PC-9 (cell line): Measurements from ENCODE around the gene DUSP2. TPM values are rescaled to one million over a fixed set of nuclear protein-coding genes. Genes with fewer than 3 reads are reported as not detected.

Experiments
- BruUV-seq: library from RNA; stranded (reverse); fragments of 400-500 nt; replicated peaks from 2 replicates; lab custom pipeline; 2021; lab: Mats Ljungman, UMichigan
- CTCF ChIA-PET: fragments of 300-600 bp; sonication (Branson Sonifier 250); formaldehyde crosslinking; loops from one replicate; lab custom pipeline; 2022; ENCODE audit warnings: antibody characterized with exemption; lab: Charles Lee
- POLR2A ChIA-PET: fragments of 300-600 bp; sonication (Branson Sonifier 250); formaldehyde crosslinking; loops from one replicate; lab custom pipeline; 2022; ENCODE audit warnings: antibody characterized with exemption; ENCODE audit not compliant: unreplicated experiment; lab: Charles Lee
- DNase-seq, 2 experiments: peaks; one replicate each; pipeline versions ENCODE4 v3.0.0 to v3.0.0-alpha.2; 2015 to 2022; ENCODE audit warnings: mixed read lengths in 1 of 2
- H2AFZ ChIP-seq: fragments of 200-600 bp; sonication (generic); 2 replicates; pipeline ENCODE4 v1.8.1; 2017; ENCODE audit warnings: antibody characterized with exemption
- H3F3A ChIP-seq: fragments of 200-600 bp; sonication (generic); 2 replicates; pipeline ENCODE4 v1.8.1; 2017; ENCODE audit warnings: antibody characterized with exemption, mild to moderate bottlenecking, low read depth; ENCODE audit not compliant: insufficient read depth
- H3K27ac ChIP-seq: fragments of 200-600 bp; sonication (generic); 2 replicates; pipeline ENCODE4 v1.6.1; 2016; ENCODE audit warnings: mixed run types
- H3K27me3 ChIP-seq: fragments of 200-600 bp; sonication (generic); 2 replicates; pipeline ENCODE4 v1.6.1; 2016; ENCODE audit warnings: low read depth, mixed run types; ENCODE audit not compliant: insufficient read depth
- H3K36me3 ChIP-seq: fragments of 200-600 bp; sonication (generic); 2 replicates; pipeline ENCODE4 v1.6.1; 2016; ENCODE audit warnings: low read depth, mixed run types
- H3K4me1 ChIP-seq: fragments of 200-600 bp; sonication (generic); replicated peaks from 2 replicates; pipeline ENCODE4 v1.6.1; 2016; ENCODE audit warnings: mixed run types; ENCODE audit not compliant: insufficient read depth
- H3K4me2 ChIP-seq: fragments of 200-600 bp; sonication (generic); 2 replicates; pipeline ENCODE4 v1.6.1; 2017; ENCODE audit warnings: mixed run types
- H3K4me3 ChIP-seq: fragments of 200-600 bp; sonication (generic); 2 replicates; pipeline ENCODE4 v1.6.1; 2016; ENCODE audit warnings: mixed run types
- H3K79me2 ChIP-seq: fragments of 200-600 bp; sonication (generic); 2 replicates; pipeline ENCODE4 v1.6.1; 2017; ENCODE audit warnings: low read depth, mixed run types
- H3K9me2 ChIP-seq: fragments of 200-600 bp; sonication (generic); 2 replicates; pipeline ENCODE4 v1.8.1; 2017; ENCODE audit warnings: mild to moderate bottlenecking; ENCODE audit not compliant: insufficient read depth
- H3K9me3 ChIP-seq: fragments of 200-600 bp; sonication (generic); 2 replicates; pipeline ENCODE4 v1.8.1; 2016; ENCODE audit warnings: low read depth; ENCODE audit not compliant: insufficient read depth
- H4K20me1 ChIP-seq: fragments of 200-600 bp; sonication (generic); 2 replicates; pipeline ENCODE4 v1.8.1; 2017; ENCODE audit not compliant: insufficient read depth
- CTCF ChIP-seq: fragments of 200-600 bp; sonication (generic); conservative IDR thresholded peaks from 2 replicates; pipeline ENCODE4 v1.6.1; 2017; ENCODE audit warnings: mixed run types, antibody characterized with exemption, mild to moderate bottlenecking, moderate library complexity
- EZH2 ChIP-seq: fragments of 200-600 bp; sonication (generic); IDR thresholded peaks from 2 replicates; pipeline ENCODE4 v1.8.0; 2017; ENCODE audit warnings: antibody characterized with exemption, low read depth
- intact Hi-C: fragments of 100-400 bp; cut with micrococcal nuclease; formaldehyde crosslinking; loops from one replicate; pipeline ENCODE4 v1.10.0; 2022; ENCODE audit not compliant: unreplicated experiment
- total RNA-seq: library from RNA; stranded (reverse); gene quantifications from 2 replicates; pipeline ENCODE4 v1.2.3, GENCODE V29; 2021

The DUSP2 gene
- total RNA-seq, 1 experiment from 2014 or later, result 4.0 TPM

- H3K27ac ChIP-seq, result no peak overlapping the region
- POLR2A ChIA-PET, result no interaction called here
- intact Hi-C loops, result no loop called here
- no peaks in the 10 kb centered on the region for H3F3A ChIP-seq
- no peaks in the 10 kb centered on the region for H3K9me2 ChIP-seq
- no peak overlapping the region for H3K4me2 ChIP-seq
- no peak overlapping the region for H3K4me3 ChIP-seq
- H2AFZ ChIP-seq, result no peak overlapping the region
- no TSS peak for BruUV-seq
- H4K20me1 ChIP-seq, result no peaks in the 10 kb centered on the region
- H3K27me3 ChIP-seq, result peaks cover 10% of the 10 kb centered on the region; the same call in 1 of the 2 replicates
- no peaks in the 10 kb centered on the region for H3K9me3 ChIP-seq
- TF ChIP-seq CTCF (no peak), EZH2 (no peak)
- H3K79me2 ChIP-seq, result no peaks in the 10 kb centered on the region
- CTCF ChIA-PET, result interaction anchor here (0.7 kb wide), 1 partner anchor 20 kb away, joined by 5 read pairs; no protein-coding TSS in a partner anchor
- H3K36me3 ChIP-seq, result no peaks in the 10 kb centered on the region
- DNase-seq, result no peak
- H3K4me1 ChIP-seq, result no peaks in the 10 kb centered on the region
These were observed 42.5 kb downstream of the DUSP2 start for GRCh38 chr2:96102596-96103186.

- intact Hi-C loops, result no loop called here
- CTCF ChIA-PET, result no interaction called here
- Histone ChIP-seq H3K27ac (no peak overlapping the region), H3K9me3 (no peaks in the 10 kb centered on the region), H4K20me1 (no peaks in the 10 kb centered on the region), H3K79me2 (no peaks in the 10 kb centered on the region), H3K4me2 (no peak overlapping the region), H3K4me3 (no peak overlapping the region), H3K9me2 (no peaks in the 10 kb centered on the region), H3K4me1 (no peaks in the 10 kb centered on the region), H3K27me3 (peaks cover 4% of the 10 kb centered on the region; the same call in 1 of the 2 replicates), H3K36me3 (no peaks in the 10 kb centered on the region), H3F3A (no peaks in the 10 kb centered on the region), H2AFZ (no peak overlapping the region)
- POLR2A ChIA-PET, result no interaction called here
- DNase-seq, result no peak
- no TSS peak for BruUV-seq
- TF ChIP-seq CTCF, result no peak
- no peak for TF ChIP-seq EZH2
These were observed 44.3 kb downstream of the DUSP2 start for GRCh38 chr2:96100893-96101304.

GRCh38 chr2:96099861-96100798 is 45.1 kb downstream of the DUSP2 start:
- CTCF ChIA-PET, result no interaction called here
- no peak for DNase-seq
- POLR2A ChIA-PET, result no interaction called here
- Histone ChIP-seq H3K4me3 (no peak overlapping the region), H3F3A (no peaks in the 10 kb centered on the region; the same call in 1 of the 2 replicates), H3K27ac (no peak overlapping the region), H4K20me1 (no peaks in the 10 kb centered on the region), H2AFZ (no peak overlapping the region), H3K27me3 (peaks cover 4% of the 10 kb centered on the region; the same call in 1 of the 2 replicates), H3K9me2 (no peaks in the 10 kb centered on the region), H3K36me3 (no peaks in the 10 kb centered on the region), H3K4me2 (no peak overlapping the region), H3K9me3 (no peaks in the 10 kb centered on the region), H3K4me1 (peaks cover 6% of the 10 kb centered on the region), H3K79me2 (no peaks in the 10 kb centered on the region)
- BruUV-seq, result no TSS peak
- TF ChIP-seq EZH2, result no peak
- TF ChIP-seq CTCF, result no peak
- intact Hi-C loops, result no loop called here
